Ovary (tissue), 3 donors: ENCODE results near the gene RAP1A.

Experiments used
- CTCF ChIP-seq, 3 donors: fragments of 450-650 bp in 2 of 3; fragments of 200-600 bp in 1 of 3; IDR thresholded peaks; one replicate each; pipeline versions ENCODE4 v1.5.1 to v1.8.0; 2016 to 2022; ENCODE audit warnings: antibody characterized with exemption in 3 of 3, mild to moderate bottlenecking in 1 of 3
- EP300 ChIP-seq: sonication (generic); formaldehyde crosslinking; IDR thresholded peaks from one replicate; pipeline ENCODE4 v1.6.1; 2017; ENCODE audit warnings: antibody characterized with exemption
- POLR2A ChIP-seq: fragments of 450-650 bp; IDR thresholded peaks from one replicate; pipeline ENCODE4 v1.6.1; 2017; ENCODE audit warnings: antibody characterized with exemption, mild to moderate bottlenecking, moderate library complexity
- donor health status: DM: no; HTN: no; CAD: no.

DNA sequence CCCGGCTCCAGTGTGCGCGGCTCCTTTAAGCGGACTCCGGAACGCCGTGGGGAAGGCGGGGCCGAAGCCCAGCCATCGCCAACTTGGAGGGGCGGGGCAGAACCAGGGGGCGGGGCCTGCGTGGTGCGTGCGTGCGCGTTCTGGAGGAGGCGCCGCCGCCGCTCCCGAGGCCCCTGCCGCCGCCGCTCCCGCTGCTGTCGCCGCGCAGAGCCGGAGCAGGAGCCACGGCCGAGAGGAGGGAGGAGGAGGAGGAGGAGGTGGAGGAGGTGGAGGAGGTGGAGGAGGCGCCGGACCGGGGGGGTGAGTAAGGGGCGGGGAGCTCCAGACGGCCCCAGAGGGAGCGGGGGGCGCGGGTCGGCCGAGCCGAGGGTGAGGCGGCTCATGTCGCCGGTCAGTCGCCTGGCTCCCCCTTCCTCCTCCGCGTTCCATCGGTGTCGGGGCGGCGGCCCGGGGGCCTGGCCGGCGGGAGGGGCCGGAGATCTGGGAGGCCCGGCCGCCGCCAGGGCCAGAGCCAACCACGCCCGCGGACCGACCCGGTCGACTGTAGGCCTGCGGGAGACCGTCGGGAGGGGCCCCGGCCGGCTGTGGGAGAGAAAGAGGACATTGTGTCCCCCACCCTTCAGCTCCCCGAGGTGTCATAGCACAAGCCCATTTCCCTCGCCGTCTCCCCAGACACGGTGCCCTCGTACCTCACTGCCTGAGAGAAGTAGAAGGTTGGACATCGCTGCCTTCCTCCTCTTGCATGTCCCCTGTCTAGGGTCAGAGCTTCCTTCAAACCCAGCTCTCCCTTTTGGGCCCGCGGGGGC, at the start of gene RAP1A:
- peak; percentile 56 for TF ChIP-seq POLR2A
- TF ChIP-seq EP300, result no peak
- TF ChIP-seq CTCF (IDR thresholded peaks at IDR 0.05), result no peak
